PFSK-1 (cell line): Measurements from ENCODE around the gene SH3TC1.

ENCODE experiments used
- FOXP2 ChIP-seq: optimal IDR thresholded peaks from 2 replicates; pipeline ENCODE3; 2011; ENCODE audit warnings: borderline replicate concordance, control low read depth, inconsistent platforms; ENCODE audit not compliant: insufficient read depth; ENCODE audit errors: extremely low read length, extremely low read depth
- POLR2AphosphoS5 ChIP-seq: IDR thresholded peaks from 2 replicates; pipeline ENCODE4 v1.6.1; 2012; ENCODE audit warnings: low read depth, mild to moderate bottlenecking, control low read depth, low read length, moderate library complexity
- REST ChIP-seq, 2 experiments: IDR thresholded peaks; 2 replicates each; pipeline versions ENCODE4 v1.6.1 to v1.8.0; 2011 to 2012; ENCODE audit warnings: low read depth in 2 of 2, low read length in 2 of 2, control low read depth in 1 of 2, inconsistent platforms in 1 of 2, mild to moderate bottlenecking in 1 of 2, moderate library complexity in 1 of 2; ENCODE audit not compliant: insufficient read depth in 1 of 2
- SIN3A ChIP-seq: IDR thresholded peaks from 2 replicates; pipeline ENCODE4 v1.6.1; 2012; ENCODE audit warnings: mild to moderate bottlenecking, low read length, moderate library complexity, borderline replicate concordance; ENCODE audit not compliant: insufficient read depth
- TAF1 ChIP-seq: IDR thresholded peaks from 2 replicates; pipeline ENCODE4 v1.6.1; 2012; ENCODE audit warnings: low read length, control low read depth, borderline replicate concordance; ENCODE audit not compliant: insufficient read depth

The SH3TC1 gene

GRCh38 chr4:8167291-8167690 is 31.8 kb upstream of the SH3TC1 start:
- TF ChIP-seq REST (IDR thresholded peaks at IDR 0.05; ENCODE audit: insufficient read depth in 1 of 2, low read depth in 2 of 2, low read length in 2 of 2) (no peak), TAF1 (no peak), POLR2AphosphoS5 (no peak), FOXP2 (no peak), SIN3A (no peak)

GRCh38 chr4:8167815-8168214 is 31.3 kb upstream of the SH3TC1 start:
- no peak for TF ChIP-seq TAF1
- no peak for TF ChIP-seq SIN3A

GRCh38 chr4:8168232-8168631 is 30.9 kb upstream of the SH3TC1 start:
- no peak for TF ChIP-seq REST (IDR thresholded peaks at IDR 0.05; ENCODE audit: insufficient read depth in 1 of 2, low read depth in 2 of 2, low read length in 2 of 2)
- TF ChIP-seq POLR2AphosphoS5 = no peak
- no peak for TF ChIP-seq FOXP2
- no peak for TF ChIP-seq TAF1

- no peak for TF ChIP-seq SIN3A
- no peak for TF ChIP-seq REST (IDR thresholded peaks at IDR 0.05; ENCODE audit: insufficient read depth in 1 of 2, low read depth in 2 of 2, low read length in 2 of 2)
- TF ChIP-seq TAF1 = no peak
- TF ChIP-seq FOXP2 = no peak
- TF ChIP-seq POLR2AphosphoS5 = no peak
These were observed 30.1 kb upstream of the SH3TC1 start for GRCh38 chr4:8168832-8169598.

GRCh38 chr4:8169763-8170162 is 29.3 kb upstream of the SH3TC1 start:
- no peak for TF ChIP-seq FOXP2
- no peak for TF ChIP-seq POLR2AphosphoS5
- TF ChIP-seq SIN3A = no peak
- TF ChIP-seq TAF1 = no peak
- TF ChIP-seq REST (IDR thresholded peaks at IDR 0.05; ENCODE audit: insufficient read depth in 1 of 2, low read depth in 2 of 2, low read length in 2 of 2) = no peak
